ENCODE data around the gene ARSI. TPM values are rescaled to one million over a fixed set of nuclear protein-coding genes. Genes with fewer than 3 reads are reported as not detected.

ARSI gene
- total and polyA plus RNA-seq, 2 of the 4 experiments (the other 2 are of a cell fraction) = 14.8 to 15.2 TPM

DNA sequence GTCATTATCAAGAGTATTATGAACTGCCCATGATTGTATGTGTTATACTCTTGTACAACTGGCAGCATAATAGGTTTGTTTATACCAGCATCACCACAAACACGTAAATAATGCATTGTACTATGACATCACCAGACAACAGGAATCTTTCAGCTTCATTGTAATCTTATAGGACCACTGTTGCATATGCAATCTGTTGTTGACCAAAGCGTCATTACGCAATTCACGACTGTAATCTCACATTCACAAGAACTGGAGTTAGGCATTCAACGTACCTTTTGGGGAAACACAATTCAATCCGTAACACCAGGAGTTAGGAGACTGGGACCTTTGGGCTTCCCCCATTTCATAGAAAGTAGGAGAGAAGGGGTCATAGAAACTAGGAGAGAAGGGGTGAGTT, 20.4 kb upstream of the ARSI start:
- Histone ChIP-seq H2AK5ac (ENCODE audit: low read depth, low read length) (no peak overlapping the region), H2BK120ac (ENCODE audit: low read depth, low read length) (no peak overlapping the region), H2AFZ (replicated peaks; ENCODE audit: low read length, poor library complexity) (no peak overlapping the region), H3K56ac (ENCODE audit: extremely low read depth, insufficient read depth, low read length) (no peak overlapping the region), H2BK15ac (ENCODE audit: low read depth, low read length) (no peak overlapping the region; the same call in 2 of the 3 replicates), H3K9me3 (ENCODE audit: control insufficient read depth, insufficient read depth, low read length) (no peaks in the 10 kb centered on the region), H3K9ac (ENCODE audit: low read depth, low read length) (no peak overlapping the region), H3K36me3 (ENCODE audit: control insufficient read depth, insufficient read depth, low read length) (no peaks in the 10 kb centered on the region), H3K27me3 (ENCODE audit: control insufficient read depth, insufficient read depth, low read length) (no peaks in the 10 kb centered on the region), H2BK20ac (ENCODE audit: low read depth, low read length) (no peak overlapping the region), H3K4me2 (ENCODE audit: low read depth, low read length) (no peak overlapping the region), H3K27ac (ENCODE audit: insufficient read depth, low read length) (no peak overlapping the region), H3K4me3 (ENCODE audit: insufficient read depth, low read depth, low read length) (no peak overlapping the region), H3K9me1 (ENCODE audit: insufficient read depth, low read length) (peaks cover 32% of the 10 kb centered on the region), H4K91ac (ENCODE audit: insufficient read depth, low read depth, low read length) (no peak overlapping the region; the same call in 1 of the 2 replicates), H2BK5ac (ENCODE audit: low read depth, low read length, poor library complexity, severe bottlenecking) (no peak overlapping the region), H3K4me1 (ENCODE audit: control insufficient read depth, insufficient read depth, low read length) (peaks cover 23% of the 10 kb centered on the region), H2AK9ac (replicated peaks; ENCODE audit: low read depth, low read length, poor library complexity) (no peak overlapping the region), H4K5ac (ENCODE audit: low read depth, low read length) (no peak overlapping the region), H4K8ac (ENCODE audit: low read depth in 2 of 2, low read length in 2 of 2) (no peak overlapping the region), H3K14ac (replicated peaks; ENCODE audit: low read depth, low read length) (no peak overlapping the region), H3K79me1 (ENCODE audit: low read depth in 1 of 2, low read length in 2 of 2) (peaks cover 0 to 8% of the 10 kb centered on the region in 2 experiments; a peak in 2 of 4 replicates), H3K23ac (ENCODE audit: low read depth, low read length) (no peak overlapping the region), H3K18ac (ENCODE audit: low read depth, low read length) (no peak overlapping the region), H3K4ac (ENCODE audit: low read depth, low read length) (peak overlapping the region; percentile 39; the same call in 1 of the 2 replicates), H4K20me1 (ENCODE audit: insufficient read depth, low read length) (no peaks in the 10 kb centered on the region)
- ChIA-PET CTCF (interaction anchor here (0.9 kb wide), 1 partner anchor 13 kb away, joined by 4 read pairs; no protein-coding TSS in a partner anchor), POLR2A (ENCODE audit: unreplicated experiment) (no interaction called here)
- TF ChIP-seq CEBPB (IDR thresholded peaks at IDR 0.05; ENCODE audit: low read depth, low read length) = peak; percentile 99
- no peak for TF ChIP-seq MAZ (IDR thresholded peaks at IDR 0.05; ENCODE audit: borderline replicate concordance, low read depth, low read length)
- WGBS, 2 experiments (ENCODE audit: extremely low coverage in 2 of 2, insufficient read length in 1 of 2) = 69% methylated on average over 3 of the region's 6 CpGs; no CpG with 5 or more reads in 1 of the 2 experiments
- no TSS peak for BruUV-seq (replicated peaks)
- in situ Hi-C loops (cut with MboI; ENCODE audit: low sequenced_read_pairs) (no loop called here), dilution Hi-C loops (cut with HindIII; ENCODE audit: low sequenced_read_pairs, unreplicated experiment) (no loop called here), intact Hi-C loops (cut with micrococcal nuclease) (no loop called here)
- DNase-seq = peak; percentile 76
- ATAC-seq (ENCODE audit: low read depth) = no peak
